ENCODE results near the gene HAND2.

Gene HAND2

GRCh38 chr4:173535957-173536356 lies 5.9 kb upstream of the HAND2 start:
- no peak for DNase-seq

GRCh38 chr4:173535165-173535902 lies 5.3 kb upstream of the HAND2 start:
- no peak for DNase-seq

- no peak for DNase-seq
Observed at GRCh38 chr4:173534434-173534833, 4.4 kb upstream of the HAND2 start.

- DNase-seq: no peak
Observed at GRCh38 chr4:173532725-173533511, 2.9 kb upstream of the HAND2 start.

- no peak for DNase-seq
Observed at GRCh38 chr4:173531086-173531965, 1.3 kb upstream of the HAND2 start.

- no peak for DNase-seq
Observed at GRCh38 chr4:173530326-173531085, 477 bp upstream of the HAND2 start.

- no peak for DNase-seq
Observed at GRCh38 chr4:173528378-173529321, 1.4 kb downstream of the HAND2 start.

GRCh38 chr4:173527103-173527891 lies 2.7 kb downstream of the HAND2 start:
- no peak for DNase-seq

GRCh38 chr4:173526724-173527102 lies 3.3 kb downstream of the HAND2 start:
- no peak for DNase-seq

- DNase-seq: no peak
Observed at GRCh38 chr4:173526027-173526482, 4.0 kb downstream of the HAND2 start.

GRCh38 chr4:173525118-173526011 lies 4.7 kb downstream of the HAND2 start:
- DNase-seq: no peak

- DNase-seq: no peak
Observed at GRCh38 chr4:173524218-173525117, 5.6 kb downstream of the HAND2 start.

- DNase-seq: no peak
Observed at GRCh38 chr4:173522951-173523395, 7.1 kb downstream of the HAND2 start.

GRCh38 chr4:173522160-173522950 lies 7.7 kb downstream of the HAND2 start:
- DNase-seq: peak; percentile 44

- no peak for DNase-seq
Observed at GRCh38 chr4:173521467-173522159, 8.4 kb downstream of the HAND2 start.

GRCh38 chr4:173520921-173521466 lies 9.0 kb downstream of the HAND2 start:
- DNase-seq: no peak
